GM12878 (cell line): ENCODE measurements around the gene HSFX2. TPM values are rescaled to one million over a fixed set of nuclear protein-coding genes. Genes with fewer than 3 reads are reported as not detected.
"Not testable (repeated sequence)": the region's sequence is repeated elsewhere in the genome, so short reads cannot be mapped to it uniquely, and the experiment has no call there.

Experiments
- ATAC-seq: fragments of 200-7000 bp; cut with Tn5 transposase; 3 replicates; pipeline ENCODE4 v1.9.1; 2020; ENCODE audit warnings: mild to moderate bottlenecking, moderate library complexity
- BruUV-seq: library from RNA; stranded (reverse); fragments of 400-500 nt; replicated peaks from 2 replicates; lab custom pipeline; 2021; lab: Mats Ljungman, UMichigan
- CTCF ChIA-PET: fragments of 300-600 bp; sonication (Branson Sonifier 250); formaldehyde crosslinking; extraction: SDS; loops from one replicate; lab custom pipeline; 2021; ENCODE audit warnings: inconsistent platforms; lab: Yijun Ruan, JAX
- POLR2A ChIA-PET: fragments of 350-600 bp; formaldehyde crosslinking; extraction: SDS; loops from one replicate; lab custom pipeline; 2021; ENCODE audit warnings: inconsistent platforms; lab: Charles Lee
- RAD21 ChIA-PET: fragments of 300-600 bp; sonication (Branson Sonifier 250); formaldehyde crosslinking; loops from one replicate; lab custom pipeline; 2023; ENCODE audit warnings: antibody characterized with exemption; ENCODE audit not compliant: unreplicated experiment; lab: Charles Lee
- SMC1A ChIA-PET: fragments of 300-600 bp; sonication (Branson Sonifier 250); formaldehyde crosslinking; loops from one replicate; lab custom pipeline; 2023; ENCODE audit not compliant: unreplicated experiment, uncharacterized antibody; lab: Charles Lee
- DNase-seq: peaks from one replicate; pipeline ENCODE4 v3.0.0-alpha.2; 2011; ENCODE audit warnings: low read depth, low spot score
- FAIRE-seq: peaks from 3 replicates; lab custom pipeline; 2011; peaks lifted over from hg19 to GRCh38; lab: Jason Lieb, UNC
- H2AFZ ChIP-seq: 2 replicates; pipeline ENCODE4 v1.6.0; 2011; ENCODE audit warnings: low read depth, low read length, control low read depth; ENCODE audit not compliant: control insufficient read depth
- H3K27ac ChIP-seq: 2 replicates; pipeline ENCODE4 v1.5.1; 2011; ENCODE audit warnings: control low read depth; ENCODE audit not compliant: control insufficient read depth, insufficient read depth
- H3K27me3 ChIP-seq, 2 experiments: replicated peaks in 1 of 2; 2 replicates each; pipeline versions ENCODE4 v1.6.0 to v1.6.1; 2011; ENCODE audit warnings: low read length in 1 of 2; ENCODE audit not compliant: control insufficient read depth in 2 of 2, insufficient read depth in 2 of 2
- H3K36me3 ChIP-seq, 2 experiments: 2 replicates each; pipeline ENCODE4 v1.5.1; 2011; ENCODE audit warnings: low read length in 1 of 2; ENCODE audit not compliant: control insufficient read depth in 2 of 2, insufficient read depth in 2 of 2
- H3K4me1 ChIP-seq: 2 replicates; pipeline ENCODE4 v1.6.1; 2011; ENCODE audit warnings: mild to moderate bottlenecking, low read length, moderate library complexity, mixed read lengths; ENCODE audit not compliant: control insufficient read depth, insufficient read depth
- H3K4me2 ChIP-seq: 2 replicates; pipeline ENCODE4 v1.6.0; 2011; ENCODE audit warnings: control low read depth; ENCODE audit not compliant: control insufficient read depth, insufficient read depth
- H3K4me3 ChIP-seq: fragments of 200-600 bp; sonication (generic); 2 replicates; pipeline ENCODE4 v1.5.1; 2016
- H3K79me2 ChIP-seq: 2 replicates; pipeline ENCODE4 v1.6.0; 2011; ENCODE audit warnings: low read length; ENCODE audit not compliant: control insufficient read depth, insufficient read depth
- H3K9ac ChIP-seq: 2 replicates; pipeline ENCODE4 v1.8.0; 2011; ENCODE audit warnings: low read length, control low read depth, mixed read lengths; ENCODE audit not compliant: control insufficient read depth, insufficient read depth
- H3K9me3 ChIP-seq: replicated peaks from 3 replicates; pipeline ENCODE4 v1.5.1; 2011; ENCODE audit warnings: mild to moderate bottlenecking, low read length; ENCODE audit not compliant: control insufficient read depth, insufficient read depth
- H4K20me1 ChIP-seq: 2 replicates; pipeline ENCODE4 v1.6.0; 2011; ENCODE audit not compliant: control insufficient read depth, insufficient read depth
- CBX3 ChIP-seq: fragments of 200-600 bp; sonication (generic); IDR thresholded peaks from 2 replicates; pipeline ENCODE4 v1.6.1; 2016; ENCODE audit warnings: low read depth, borderline replicate concordance
- ELK1 ChIP-seq: IDR thresholded peaks from 2 replicates; pipeline ENCODE4 v1.6.1; 2012; ENCODE audit warnings: low read depth, low read length, improper control_type of control experiment
- HDAC6 ChIP-seq: fragments of 200-600 bp; sonication (generic); IDR thresholded peaks from one replicate; pipeline ENCODE4 v1.8.0; 2017; ENCODE audit warnings: antibody characterized with exemption; ENCODE audit not compliant: unreplicated experiment
- IRF5 ChIP-seq: fragments of 450-650 bp; IDR thresholded peaks from 2 replicates; pipeline ENCODE4 v1.6.1; 2017; ENCODE audit warnings: borderline replicate concordance
- SMARCA5 ChIP-seq: fragments of 450-650 bp; IDR thresholded peaks from 2 replicates; pipeline ENCODE4 v1.6.1; 2017; ENCODE audit warnings: mild to moderate bottlenecking
- TCF7 ChIP-seq: IDR thresholded peaks from 2 replicates; pipeline ENCODE4 v1.6.1; 2014; ENCODE audit warnings: antibody characterized with exemption, borderline replicate concordance
- ZBTB40 ChIP-seq: fragments of 450-650 bp; IDR thresholded peaks from 2 replicates; pipeline ENCODE4 v1.6.1; 2016; ENCODE audit warnings: mild to moderate bottlenecking, moderate library complexity, borderline replicate concordance
- ZNF622 ChIP-seq: fragments of 450-650 bp; IDR thresholded peaks from 2 replicates; pipeline ENCODE4 v1.6.1; 2017; ENCODE audit warnings: mild to moderate bottlenecking, inconsistent platforms
- WGBS: methylation state at CpG from one replicate; pipeline ENCODE4 v1.1.6; 2016; ENCODE audit warnings: low lambda C conversion rate; ENCODE audit not compliant: insufficient replicate concordance, insufficient coverage; ENCODE audit errors: missing lambda C conversion rate; 5-methylcytosine and 5-hydroxymethylcytosine counted together
- in situ Hi-C: fragments of 300-500 bp; cut with MboI; formaldehyde crosslinking; loops from 9 replicates; pipeline ENCODE4 v1.14.3; 2018; ENCODE audit warnings: mixed read lengths
- intact Hi-C: fragments of 100-400 bp; cut with micrococcal nuclease; formaldehyde crosslinking; loops from one replicate; pipeline ENCODE4 v1.14.2; 2022; ENCODE audit not compliant: unreplicated experiment
- polyA plus RNA-seq, 11 experiments: library from polyadenylated mRNA; depleted of rRNA in 4 of 11; unstranded in 6 of 11; stranded (reverse) in 5 of 11; fragments of >200 nt; fragmentation: Nextera tagmentation in 4 of 11; fragmentation: Illumina TruSeq in 1 of 11; extraction: Ambion mirVana in 4 of 11; extraction: Trizol in 1 of 11; gene quantifications; 1 replicate in 1 of 11; 2 replicates in 10 of 11; pipeline versions ENCODE4 v1.2.1 to v1.2.3, GENCODE V29; 2011 to 2016; ENCODE audit warnings: inconsistent platforms in 2 of 11, missing spikeins in 2 of 11, low read depth in 1 of 11
- total RNA-seq, 4 experiments: library from RNA; depleted of rRNA in 3 of 4; stranded (reverse); fragments of >200 nt in 3 of 4; fragmentation: Illumina TruSeq in 1 of 4; extraction: Trizol in 1 of 4; gene quantifications; 2 replicates each; pipeline versions ENCODE4 v1.2.1 to v1.2.3, GENCODE V29; 2013 to 2021

The HSFX2 gene
- total and polyA plus RNA-seq, 10 of the 15 experiments (the other 5 are each of a cell fraction or from before 2014, with no cell fraction given), result 0.07 to 0.18 (median 0.14) TPM; not detected in 7

GRCh38 chrX:149628280-149628679 lies 33.2 kb upstream of the HSFX2 start (continued):
- TF ChIP-seq ZBTB40 (no peak), TCF7 (no peak), ZNF622 (no peak), SMARCA5 (no peak), ELK1 (no peak), IRF5 (no peak), HDAC6 (no peak), CBX3 (no peak)

GRCh38 chrX:149626829-149627228 lies 31.7 kb upstream of the HSFX2 start:
- CTCF ChIA-PET, RAD21 ChIA-PET, H3K36me3 ChIP-seq, H3K4me1 ChIP-seq, DNase-seq, H3K4me3 ChIP-seq, SMC1A ChIA-PET, H3K79me2 ChIP-seq, ATAC-seq, H3K9me3 ChIP-seq, H3K9ac ChIP-seq, H2AFZ ChIP-seq, FAIRE-seq, BruUV-seq, H3K27me3 ChIP-seq, H4K20me1 ChIP-seq, in situ Hi-C loops, H3K27ac ChIP-seq, POLR2A ChIA-PET, H3K4me2 ChIP-seq: not testable (repeated sequence)
- WGBS, result 60% methylated on average over 8 of the region's 8 CpGs
- intact Hi-C loops, result loop anchor here (10.0 kb wide), 1 partner anchor 112 kb away; no protein-coding TSS in a partner anchor

- POLR2A ChIA-PET, H3K27ac ChIP-seq, H3K9me3 ChIP-seq, in situ Hi-C loops, H3K4me1 ChIP-seq, H3K9ac ChIP-seq, BruUV-seq, H2AFZ ChIP-seq, H3K27me3 ChIP-seq, H4K20me1 ChIP-seq, FAIRE-seq, H3K79me2 ChIP-seq, ATAC-seq, DNase-seq, H3K4me2 ChIP-seq, RAD21 ChIA-PET, H3K4me3 ChIP-seq, SMC1A ChIA-PET, CTCF ChIA-PET, H3K36me3 ChIP-seq: not testable (repeated sequence)
- WGBS, result no CpG with 5 or more reads among the region's 1 CpG
- intact Hi-C loops, result loop anchor here (10.0 kb wide), 1 partner anchor 105 kb away; no protein-coding TSS in a partner anchor
These were observed 24.5 kb upstream of the HSFX2 start for GRCh38 chrX:149619662-149620061.
